ENCODE measurements around the gene HOXA13.

GRCh38 chr7:27154369-27154768 lies 45.5 kb downstream of the HOXA13 start:
- TF ChIP-seq, protein P1, sequence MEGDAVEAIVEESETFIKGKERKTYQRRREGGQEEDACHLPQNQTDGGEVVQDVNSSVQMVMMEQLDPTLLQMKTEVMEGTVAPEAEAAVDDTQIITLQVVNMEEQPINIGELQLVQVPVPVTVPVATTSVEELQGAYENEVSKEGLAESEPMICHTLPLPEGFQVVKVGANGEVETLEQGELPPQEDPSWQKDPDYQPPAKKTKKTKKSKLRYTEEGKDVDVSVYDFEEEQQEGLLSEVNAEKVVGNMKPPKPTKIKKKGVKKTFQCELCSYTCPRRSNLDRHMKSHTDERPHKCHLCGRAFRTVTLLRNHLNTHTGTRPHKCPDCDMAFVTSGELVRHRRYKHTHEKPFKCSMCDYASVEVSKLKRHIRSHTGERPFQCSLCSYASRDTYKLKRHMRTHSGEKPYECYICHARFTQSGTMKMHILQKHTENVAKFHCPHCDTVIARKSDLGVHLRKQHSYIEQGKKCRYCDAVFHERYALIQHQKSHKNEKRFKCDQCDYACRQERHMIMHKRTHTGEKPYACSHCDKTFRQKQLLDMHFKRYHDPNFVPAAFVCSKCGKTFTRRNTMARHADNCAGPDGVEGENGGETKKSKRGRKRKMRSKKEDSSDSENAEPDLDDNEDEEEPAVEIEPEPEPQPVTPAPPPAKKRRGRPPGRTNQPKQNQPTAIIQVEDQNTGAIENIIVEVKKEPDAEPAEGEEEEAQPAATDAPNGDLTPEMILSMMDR (IDR thresholded peaks at IDR 0.05) = no peak
- no peak for TF ChIP-seq POLR2A (IDR thresholded peaks at IDR 0.05)

All from heart left ventricle (tissue), 13 donors.